GM23338 (cell line): ENCODE measurements around the gene CD48. TPM values are rescaled to one million over a fixed set of nuclear protein-coding genes. Genes with fewer than 3 reads are reported as not detected.

ENCODE experiments used
- ATAC-seq: fragments of 200-7000 bp; cut with Tn5 transposase; 3 replicates; pipeline ENCODE4 v1.9.1; 2020
- DNase-seq: peaks from one replicate; pipeline ENCODE4 v3.0.0-alpha.2; 2015; ENCODE audit warnings: low spot score
- H2AFZ ChIP-seq: fragments of 200-600 bp; sonication (generic); 2 replicates; pipeline ENCODE4 v1.8.0; 2016; ENCODE audit warnings: antibody characterized with exemption, mild to moderate bottlenecking, moderate library complexity
- H3F3A ChIP-seq: fragments of 200-600 bp; sonication (generic); replicated peaks from 2 replicates; pipeline ENCODE4 v1.8.0; 2017; ENCODE audit warnings: antibody characterized with exemption, mixed run types, low read depth
- H3K27ac ChIP-seq: fragments of 200-600 bp; sonication (generic); 2 replicates; pipeline ENCODE4 v1.6.1; 2016; ENCODE audit warnings: low read depth
- H3K27me3 ChIP-seq: fragments of 200-600 bp; sonication (generic); 2 replicates; pipeline ENCODE4 v1.8.0; 2016; ENCODE audit warnings: mild to moderate bottlenecking, mixed run types, moderate library complexity; ENCODE audit not compliant: insufficient read depth
- H3K36me3 ChIP-seq: fragments of 200-600 bp; sonication (generic); 2 replicates; pipeline ENCODE4 v1.8.0; 2016; ENCODE audit warnings: mild to moderate bottlenecking; ENCODE audit not compliant: insufficient read depth
- H3K4me1 ChIP-seq: fragments of 200-600 bp; sonication (generic); 2 replicates; pipeline ENCODE4 v1.8.0; 2016; ENCODE audit warnings: mild to moderate bottlenecking, moderate library complexity; ENCODE audit not compliant: insufficient read depth
- H3K4me2 ChIP-seq: fragments of 200-600 bp; sonication (generic); 2 replicates; pipeline ENCODE4 v1.7.1; 2017; ENCODE audit warnings: mixed run types
- H3K4me3 ChIP-seq: fragments of 200-600 bp; sonication (generic); 2 replicates; pipeline ENCODE4 v1.6.1; 2016; ENCODE audit warnings: mixed run types
- H3K79me2 ChIP-seq: fragments of 200-600 bp; sonication (generic); replicated peaks from 2 replicates; pipeline ENCODE4 v1.8.0; 2017; ENCODE audit warnings: mild to moderate bottlenecking; ENCODE audit not compliant: insufficient read depth
- H3K9me2 ChIP-seq: fragments of 200-600 bp; sonication (generic); 2 replicates; pipeline ENCODE4 v1.8.0; 2017; ENCODE audit not compliant: insufficient read depth
- H4K20me1 ChIP-seq: fragments of 200-600 bp; sonication (generic); replicated peaks from 2 replicates; pipeline ENCODE4 v1.8.0; 2017; ENCODE audit warnings: mild to moderate bottlenecking; ENCODE audit not compliant: insufficient read depth
- H3K27ac Mint-ChIP-seq: 2 replicates; pipeline ENCODE4 v1.8.0; 2020; ENCODE audit warnings: inconsistent platforms, mild to moderate bottlenecking, moderate library complexity, mixed read lengths
- H3K27me3 Mint-ChIP-seq: 3 replicates; pipeline ENCODE4 v1.8.0; 2022; ENCODE audit warnings: low read depth, mild to moderate bottlenecking, moderate library complexity, mixed read lengths, inconsistent platforms; ENCODE audit not compliant: insufficient read depth, poor library complexity
- H3K36me3 Mint-ChIP-seq: 3 replicates; pipeline ENCODE4 v1.8.0; 2021; ENCODE audit warnings: low read depth, mild to moderate bottlenecking, inconsistent platforms, moderate library complexity, mixed read lengths
- H3K4me1 Mint-ChIP-seq: 3 replicates; pipeline ENCODE4 v1.8.0; 2020; ENCODE audit warnings: mild to moderate bottlenecking, inconsistent platforms, mixed read lengths
- H3K4me3 Mint-ChIP-seq: 3 replicates; pipeline ENCODE4 v1.8.0; 2021; ENCODE audit warnings: moderate library complexity, mild to moderate bottlenecking, inconsistent platforms, mixed read lengths
- H3K9me3 Mint-ChIP-seq: 3 replicates; pipeline ENCODE4 v1.8.0; 2020; ENCODE audit warnings: moderate library complexity, mild to moderate bottlenecking, inconsistent platforms, mixed read lengths
- CREB1 ChIP-seq: fragments of 250-450 bp; sonication (Bioruptor Pico); IDR thresholded peaks from 2 replicates; pipeline ENCODE4 v1.5.0; 2020; ENCODE audit warnings: low read depth, mild to moderate bottlenecking, moderate library complexity
- CTCF ChIP-seq, 2 experiments: fragments of 200-600 bp in 1 of 2; sonication (generic) in 1 of 2; conservative IDR thresholded peaks; 2 replicates each; pipeline versions ENCODE4 v1.5.1 to v1.6.1; 2016 to 2017; ENCODE audit warnings: antibody characterized with exemption in 2 of 2, low read depth in 2 of 2, mild to moderate bottlenecking in 2 of 2, moderate library complexity in 1 of 2
- EZH2phosphoT487 ChIP-seq: fragments of 200-600 bp; sonication (generic); IDR thresholded peaks from one replicate; pipeline ENCODE4 v1.8.1; 2018; ENCODE audit warnings: antibody characterized with exemption; ENCODE audit not compliant: unreplicated experiment
- JUNB ChIP-seq: IDR thresholded peaks from one replicate; pipeline ENCODE4 v1.6.1; 2016; ENCODE audit warnings: antibody characterized with exemption; ENCODE audit not compliant: unreplicated experiment
- NANOG ChIP-seq: IDR thresholded peaks from 2 replicates; pipeline ENCODE4 v1.6.1; 2016; ENCODE audit warnings: antibody characterized with exemption, borderline replicate concordance
- POLR2AphosphoS5 ChIP-seq: IDR thresholded peaks from 2 replicates; pipeline ENCODE4 v1.6.1; 2016; ENCODE audit warnings: antibody characterized with exemption, low read depth
- REST ChIP-seq: IDR thresholded peaks from one replicate; pipeline ENCODE4 v1.6.1; 2018; ENCODE audit warnings: antibody characterized with exemption; ENCODE audit not compliant: unreplicated experiment
- STAT1 ChIP-seq: IDR thresholded peaks from one replicate; pipeline ENCODE4 v1.6.1; 2016; ENCODE audit warnings: antibody characterized with exemption; ENCODE audit not compliant: unreplicated experiment
- ZNF114 ChIP-seq: fragments of 250-450 bp; sonication (Bioruptor Pico); IDR thresholded peaks from 2 replicates; pipeline ENCODE4 v1.5.0; 2020; ENCODE audit warnings: mild to moderate bottlenecking, moderate library complexity
- ZNF331 ChIP-seq: fragments of 250-450 bp; sonication (Bioruptor Pico); IDR thresholded peaks from 2 replicates; pipeline ENCODE4 v1.5.0; 2020; ENCODE audit warnings: low read depth, mild to moderate bottlenecking, moderate library complexity
- polyA plus RNA-seq: library from polyadenylated mRNA; unstranded; fragments of >200 nt; fragmentation: Nextera tagmentation; extraction: Ambion mirVana; gene quantifications from 2 replicates; pipeline ENCODE4 v1.2.1, GENCODE V29; 2016
- total RNA-seq: library from RNA; depleted of rRNA; stranded (reverse); fragments of >200 nt; shearing (Covaris generic); gene quantifications from 2 replicates; pipeline ENCODE4 v1.2.3, GENCODE V29; 2014

Gene CD48
- total and polyA plus RNA-seq, 2 experiments from 2014 or later = 0.34 to 0.45 TPM

GRCh38 chr1:160671603-160672517 is 39.8 kb downstream of the CD48 start:
- Mint-ChIP-seq H3K27me3 (peaks cover 3% of the 10 kb centered on the region), H3K4me3 (no peak overlapping the region), H3K36me3 (peaks cover 12% of the 10 kb centered on the region; the same call in 2 of the 3 replicates), H3K27ac (0 out of 2 replicates have a peak overlapping the region, but pooled peaks have one; percentile 2), H3K4me1 (peaks cover 12% of the 10 kb centered on the region), H3K9me3 (peaks cover 15% of the 10 kb centered on the region)
- ATAC-seq (peak; percentile 47), DNase-seq (peak; percentile 62)
- no peak for TF ChIP-seq REST
- TF ChIP-seq NANOG = peak; percentile 73
- TF ChIP-seq CREB1 (CRISPR knock-in tag) = no peak
- no peak for TF ChIP-seq JUNB
- TF ChIP-seq STAT1 = no peak
- TF ChIP-seq ZNF331 = no peak
- TF ChIP-seq CTCF (conservative IDR thresholded peaks at IDR 0.05; ENCODE audit: low read depth in 2 of 2) = no peak
- H3F3A ChIP-seq = no peaks in the 10 kb centered on the region; the same call in 1 of the 2 replicates
- H3K27me3 ChIP-seq = no peaks in the 10 kb centered on the region
- peaks cover 8% of the 10 kb centered on the region for H3K9me2 ChIP-seq
- H3K4me2 ChIP-seq = peak overlapping the region; percentile 40
- H3K27ac ChIP-seq = peak overlapping the region; percentile 78
- peaks cover 43% of the 10 kb centered on the region for H3K4me1 ChIP-seq
- H3K79me2 ChIP-seq = no peaks in the 10 kb centered on the region
- H2AFZ ChIP-seq = no peak overlapping the region
- H4K20me1 ChIP-seq = no peaks in the 10 kb centered on the region
- peak overlapping the region; percentile 8; the same call in 1 of the 2 replicates for H3K4me3 ChIP-seq
- H3K36me3 ChIP-seq = no peaks in the 10 kb centered on the region

GRCh38 chr1:160670701-160671100 is 40.9 kb downstream of the CD48 start:
- ATAC-seq = no peak
- H3K4me3 Mint-ChIP-seq = no peak overlapping the region
- Histone ChIP-seq H3K4me3 (no peak overlapping the region), H3K27ac (peak overlapping the region; percentile 78; the same call in 1 of the 2 replicates), H4K20me1 (no peaks in the 10 kb centered on the region), H3F3A (no peaks in the 10 kb centered on the region; the same call in 1 of the 2 replicates), H3K79me2 (no peaks in the 10 kb centered on the region), H3K4me1 (peaks cover 48% of the 10 kb centered on the region), H3K27me3 (no peaks in the 10 kb centered on the region), H3K4me2 (no peak overlapping the region), H3K9me2 (peaks cover 8% of the 10 kb centered on the region), H2AFZ (no peak overlapping the region), H3K36me3 (no peaks in the 10 kb centered on the region)
- no peak overlapping the region for H3K27ac Mint-ChIP-seq
- H3K36me3 Mint-ChIP-seq = peaks cover 12% of the 10 kb centered on the region; the same call in 2 of the 3 replicates
- H3K4me1 Mint-ChIP-seq = peaks cover 18% of the 10 kb centered on the region
- peaks cover 3% of the 10 kb centered on the region for H3K27me3 Mint-ChIP-seq
- H3K9me3 Mint-ChIP-seq = peaks cover 15% of the 10 kb centered on the region
- DNase-seq = no peak
- TF ChIP-seq CREB1 (CRISPR knock-in tag) (no peak), REST (no peak), STAT1 (no peak), JUNB (no peak), EZH2phosphoT487 (no peak), ZNF114 (CRISPR knock-in tag) (no peak), ZNF331 (no peak), NANOG (no peak), POLR2AphosphoS5 (no peak), CTCF (conservative IDR thresholded peaks at IDR 0.05; ENCODE audit: low read depth in 2 of 2) (no peak)
